Measurements from ENCODE around the gene KRTAP11-1.

Gene KRTAP11-1

GRCh38 chr21:30880914-30881313, 466 bp downstream of the KRTAP11-1 start:
- DNase-seq = no peak
- Histone ChIP-seq H3K4me1 (no peaks in the 10 kb centered on the region), H3K4me3 (ENCODE audit: low read depth, low read length) (no peak overlapping the region), H3K27me3 (no peaks in the 10 kb centered on the region), H3K36me3 (no peaks in the 10 kb centered on the region), H3K9me3 (no peaks in the 10 kb centered on the region)
- no peak for TF ChIP-seq CTCF (IDR thresholded peaks at IDR 0.05; ENCODE audit: low read depth, low read length)

GRCh38 chr21:30874526-30874925, 6.9 kb downstream of the KRTAP11-1 start:
- H3K4me3 ChIP-seq (ENCODE audit: low read depth, low read length) = no peak overlapping the region
- no peaks in the 10 kb centered on the region for H3K36me3 ChIP-seq
- no peaks in the 10 kb centered on the region for H3K4me1 ChIP-seq
- no peaks in the 10 kb centered on the region for H3K9me3 ChIP-seq
- TF ChIP-seq CTCF (IDR thresholded peaks at IDR 0.05; ENCODE audit: low read depth, low read length) = no peak
- no peak for DNase-seq
- no peaks in the 10 kb centered on the region for H3K27me3 ChIP-seq

DNA sequence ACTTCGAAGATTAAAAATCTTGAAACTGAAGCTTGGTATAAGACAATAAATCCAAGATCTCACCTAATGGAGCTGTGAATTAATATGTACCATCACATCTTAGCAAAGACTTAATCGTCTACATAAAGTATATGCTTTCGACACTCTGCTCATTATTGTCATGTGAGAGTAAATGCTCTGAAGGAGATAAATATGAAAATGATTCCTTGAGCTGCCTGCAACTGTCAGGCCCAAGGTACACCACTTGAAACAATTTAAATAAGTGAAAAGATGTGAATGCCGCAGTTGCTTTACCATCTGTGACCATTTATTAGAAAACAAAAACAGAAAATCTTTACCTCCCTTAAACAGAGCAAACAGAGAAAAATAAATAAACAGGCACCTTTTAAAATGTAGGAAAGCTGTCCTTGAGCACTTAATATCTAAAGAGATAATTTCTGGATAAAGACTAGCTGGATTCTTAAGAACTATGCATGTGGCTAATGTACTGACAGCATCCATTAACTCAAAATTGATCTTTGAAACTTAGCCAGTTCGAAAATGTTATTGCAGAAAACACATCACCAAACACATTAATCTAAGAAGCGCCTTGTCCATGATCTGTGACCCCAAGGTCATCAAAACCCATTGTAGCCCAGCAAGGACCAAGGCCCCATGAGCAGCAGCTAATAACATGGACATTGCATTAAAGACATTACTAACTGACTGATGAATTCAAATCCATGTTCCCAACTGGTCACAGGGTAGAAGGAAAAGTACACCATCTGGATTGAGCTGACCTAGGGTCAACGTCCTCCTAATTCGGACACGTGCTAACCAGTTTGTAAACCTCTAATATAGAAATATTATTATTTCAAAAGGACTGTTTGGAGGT, 33.5 kb downstream of the KRTAP11-1 start:
- H3K9me3 ChIP-seq = no peaks in the 10 kb centered on the region
- no peak for TF ChIP-seq CTCF (IDR thresholded peaks at IDR 0.05; ENCODE audit: low read depth, low read length)
- no peaks in the 10 kb centered on the region for H3K4me1 ChIP-seq
- H3K27me3 ChIP-seq = no peaks in the 10 kb centered on the region
- no peak for DNase-seq
- H3K4me3 ChIP-seq (ENCODE audit: low read depth, low read length) = no peak overlapping the region
- no peaks in the 10 kb centered on the region for H3K36me3 ChIP-seq

- TF ChIP-seq CTCF (IDR thresholded peaks at IDR 0.05; ENCODE audit: low read depth, low read length) = no peak
- no peak for DNase-seq
Measured at GRCh38 chr21:30842990-30843389, 38.4 kb downstream of the KRTAP11-1 start.

GRCh38 chr21:30839304-30839703, 42.1 kb downstream of the KRTAP11-1 start:
- H3K27me3 ChIP-seq = no peaks in the 10 kb centered on the region
- H3K4me1 ChIP-seq = no peaks in the 10 kb centered on the region
- H3K9me3 ChIP-seq = no peaks in the 10 kb centered on the region
- no peak overlapping the region for H3K4me3 ChIP-seq (ENCODE audit: low read depth, low read length)
- TF ChIP-seq CTCF (IDR thresholded peaks at IDR 0.05; ENCODE audit: low read depth, low read length) = peak; percentile 55
- peak; percentile 36 for DNase-seq
- no peaks in the 10 kb centered on the region for H3K36me3 ChIP-seq

More at GRCh38 chr21:30842990-30843389, 38.4 kb downstream of the KRTAP11-1 start:
- Histone ChIP-seq H3K36me3 (no peaks in the 10 kb centered on the region), H3K27me3 (no peaks in the 10 kb centered on the region), H3K4me1 (no peaks in the 10 kb centered on the region), H3K4me3 (ENCODE audit: low read depth, low read length) (no peak overlapping the region), H3K9me3 (no peaks in the 10 kb centered on the region)

DNA sequence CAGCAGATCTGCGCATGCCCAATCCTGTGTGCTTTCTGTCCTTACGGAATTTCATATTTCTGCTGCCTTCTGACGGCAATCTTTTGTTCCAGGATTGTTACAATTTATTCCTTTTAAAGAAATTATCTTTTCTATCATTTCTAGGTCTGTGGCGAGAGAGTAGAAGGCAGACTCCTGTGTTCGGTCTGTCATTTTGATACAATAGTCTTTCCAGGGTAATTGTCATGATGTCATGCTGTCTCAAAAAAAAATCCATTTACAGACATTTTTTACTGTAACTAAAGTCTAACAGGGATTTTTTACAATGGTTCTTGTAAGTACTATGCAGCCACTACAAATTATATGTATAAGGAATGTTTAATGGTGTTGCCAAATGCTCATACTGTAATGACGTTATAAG, 42.8 kb downstream of the KRTAP11-1 start:
- H3K4me3 ChIP-seq (ENCODE audit: low read depth, low read length) = no peak overlapping the region
- DNase-seq = no peak
- no peak for TF ChIP-seq CTCF (IDR thresholded peaks at IDR 0.05; ENCODE audit: low read depth, low read length)
- H3K9me3 ChIP-seq = no peaks in the 10 kb centered on the region
- H3K36me3 ChIP-seq = no peaks in the 10 kb centered on the region
- H3K4me1 ChIP-seq = no peaks in the 10 kb centered on the region
- no peaks in the 10 kb centered on the region for H3K27me3 ChIP-seq

Data from BE2C (cell line).